Neural progenitor cell (in vitro differentiated cells): ENCODE data around the gene TIAM1. TPM values are rescaled to one million over a fixed set of nuclear protein-coding genes. Genes with fewer than 3 reads are reported as not detected.

ENCODE experiments used
- DNase-seq: peaks from one replicate; pipeline ENCODE4 v3.0.0-alpha.2; 2016; ENCODE audit warnings: low spot score
- H2AFZ ChIP-seq: fragments of 200-600 bp; sonication (generic); replicated peaks from 2 replicates; pipeline ENCODE4 v1.6.1; 2016; ENCODE audit warnings: antibody characterized with exemption
- H3F3A ChIP-seq: fragments of 200-600 bp; sonication (generic); 2 replicates; pipeline ENCODE4 v1.6.1; 2016; ENCODE audit warnings: antibody characterized with exemption, low read depth
- H3K27ac ChIP-seq: fragments of 200-600 bp; sonication (generic); 2 replicates; pipeline ENCODE4 v1.5.1; 2016; ENCODE audit warnings: mild to moderate bottlenecking
- H3K27me3 ChIP-seq: fragments of 200-600 bp; sonication (generic); 2 replicates; pipeline ENCODE4 v1.6.1; 2016; ENCODE audit warnings: mild to moderate bottlenecking, moderate library complexity
- H3K36me3 ChIP-seq: fragments of 200-600 bp; sonication (generic); 2 replicates; pipeline ENCODE4 v1.5.1; 2016
- H3K4me1 ChIP-seq: fragments of 200-600 bp; sonication (generic); 2 replicates; pipeline ENCODE4 v1.6.1; 2016; ENCODE audit warnings: mixed run types
- H3K4me2 ChIP-seq: fragments of 200-600 bp; sonication (generic); 2 replicates; pipeline ENCODE4 v1.6.1; 2016
- H3K4me3 ChIP-seq: fragments of 200-600 bp; sonication (generic); 2 replicates; pipeline ENCODE4 v1.5.1; 2016
- H3K79me2 ChIP-seq: fragments of 200-600 bp; sonication (generic); 2 replicates; pipeline ENCODE4 v1.6.1; 2016; ENCODE audit warnings: low read depth
- H3K9ac ChIP-seq: fragments of 200-600 bp; sonication (generic); 2 replicates; pipeline ENCODE4 v1.6.1; 2016
- H3K9me3 ChIP-seq: fragments of 200-600 bp; sonication (generic); 2 replicates; pipeline ENCODE4 v1.5.1; 2016; ENCODE audit warnings: low read depth
- H4K20me1 ChIP-seq: fragments of 200-600 bp; sonication (generic); 2 replicates; pipeline ENCODE4 v1.6.1; 2016; ENCODE audit warnings: low read depth
- H3K27ac Mint-ChIP-seq: 3 replicates; pipeline ENCODE4 v1.8.0; 2021; ENCODE audit warnings: mixed read lengths
- H3K27me3 Mint-ChIP-seq: 2 replicates; pipeline ENCODE4 v1.8.0; 2022; ENCODE audit warnings: low read depth, mild to moderate bottlenecking, inconsistent platforms, moderate library complexity, mixed read lengths; ENCODE audit not compliant: insufficient read depth
- H3K36me3 Mint-ChIP-seq: 3 replicates; pipeline ENCODE4 v1.8.0; 2021; ENCODE audit warnings: mixed read lengths
- H3K4me1 Mint-ChIP-seq: 3 replicates; pipeline ENCODE4 v1.8.0; 2021; ENCODE audit warnings: mixed read lengths
- H3K4me3 Mint-ChIP-seq: 3 replicates; pipeline ENCODE4 v1.8.0; 2021; ENCODE audit warnings: mild to moderate bottlenecking, moderate library complexity, mixed read lengths
- H3K9me3 Mint-ChIP-seq: 3 replicates; pipeline ENCODE4 v1.8.0; 2020; ENCODE audit warnings: mixed read lengths
- CTCF ChIP-seq: fragments of 200-600 bp; sonication (generic); IDR thresholded peaks from 2 replicates; pipeline ENCODE4 v1.5.1; 2017; ENCODE audit warnings: antibody characterized with exemption, mild to moderate bottlenecking
- EZH2 ChIP-seq: fragments of 200-600 bp; sonication (generic); IDR thresholded peaks from 2 replicates; pipeline ENCODE4 v1.6.1; 2017; ENCODE audit warnings: antibody characterized with exemption, mild to moderate bottlenecking, moderate library complexity
- EZH2phosphoT487 ChIP-seq: fragments of 200-600 bp; sonication (generic); IDR thresholded peaks from 2 replicates; pipeline ENCODE4 v1.6.1; 2017; ENCODE audit warnings: antibody characterized with exemption
- total RNA-seq: library from RNA; depleted of rRNA; stranded (reverse); fragments of >200 nt; gene quantifications from 2 replicates; pipeline ENCODE4 v1.2.3, GENCODE V29; 2015; ENCODE audit warnings: low replicate concordance

The TIAM1 gene
- total RNA-seq, 1 donor from 2014 or later, result 27.2 TPM

- Mint-ChIP-seq H3K36me3 (peaks cover 25% of the 10 kb centered on the region), H3K27me3 (no peaks in the 10 kb centered on the region), H3K4me1 (peaks cover 11% of the 10 kb centered on the region), H3K9me3 (peaks cover 7% of the 10 kb centered on the region), H3K4me3 (no peak overlapping the region), H3K27ac (no peak overlapping the region)
- Histone ChIP-seq H3F3A (no peaks in the 10 kb centered on the region), H4K20me1 (no peaks in the 10 kb centered on the region), H3K4me3 (no peak overlapping the region), H3K4me1 (peaks cover 4% of the 10 kb centered on the region), H2AFZ (no peak overlapping the region), H3K27me3 (no peaks in the 10 kb centered on the region), H3K9ac (no peak overlapping the region), H3K4me2 (no peak overlapping the region), H3K9me3 (no peaks in the 10 kb centered on the region), H3K36me3 (no peaks in the 10 kb centered on the region), H3K79me2 (no peaks in the 10 kb centered on the region), H3K27ac (no peak overlapping the region)
- no peak for DNase-seq
- no peak for TF ChIP-seq EZH2
- no peak for TF ChIP-seq CTCF
- no peak for TF ChIP-seq EZH2phosphoT487
Measured at GRCh38 chr21:31298618-31299269, 45.3 kb downstream of the TIAM1 start.

GRCh38 chr21:31297806-31298205 is 46.3 kb downstream of the TIAM1 start:
- no peak overlapping the region for H3K4me3 Mint-ChIP-seq
- Histone ChIP-seq H2AFZ (no peak overlapping the region), H3K9ac (no peak overlapping the region), H3F3A (no peaks in the 10 kb centered on the region), H3K9me3 (no peaks in the 10 kb centered on the region), H4K20me1 (no peaks in the 10 kb centered on the region), H3K36me3 (no peaks in the 10 kb centered on the region), H3K4me1 (peaks cover 4% of the 10 kb centered on the region), H3K4me3 (no peak overlapping the region), H3K27ac (no peak overlapping the region), H3K4me2 (no peak overlapping the region), H3K27me3 (no peaks in the 10 kb centered on the region), H3K79me2 (no peaks in the 10 kb centered on the region)
- peaks cover 7% of the 10 kb centered on the region for H3K9me3 Mint-ChIP-seq
- no peaks in the 10 kb centered on the region for H3K27me3 Mint-ChIP-seq
- H3K4me1 Mint-ChIP-seq, result peaks cover 15% of the 10 kb centered on the region
- no peak overlapping the region for H3K27ac Mint-ChIP-seq
- no peak for DNase-seq
- TF ChIP-seq EZH2, result no peak
- TF ChIP-seq CTCF, result no peak
- no peak for TF ChIP-seq EZH2phosphoT487
- peaks cover 32% of the 10 kb centered on the region for H3K36me3 Mint-ChIP-seq

- no peaks in the 10 kb centered on the region for H3K27me3 Mint-ChIP-seq
- TF ChIP-seq EZH2phosphoT487 (no peak), CTCF (no peak), EZH2 (no peak)
- H3K4me1 ChIP-seq, result peaks cover 4% of the 10 kb centered on the region
- H2AFZ ChIP-seq, result no peak overlapping the region
- no peaks in the 10 kb centered on the region for H4K20me1 ChIP-seq
- H3K27ac ChIP-seq, result no peak overlapping the region
- H3F3A ChIP-seq, result no peaks in the 10 kb centered on the region
- H3K36me3 Mint-ChIP-seq, result peaks cover 40% of the 10 kb centered on the region
- H3K27ac Mint-ChIP-seq, result no peak overlapping the region
- H3K9me3 ChIP-seq, result no peaks in the 10 kb centered on the region
- no peak overlapping the region for H3K4me3 ChIP-seq
- peaks cover 15% of the 10 kb centered on the region for H3K4me1 Mint-ChIP-seq
- peaks cover 9% of the 10 kb centered on the region for H3K9me3 Mint-ChIP-seq
- no peaks in the 10 kb centered on the region for H3K79me2 ChIP-seq
- no peak overlapping the region for H3K4me2 ChIP-seq
- H3K27me3 ChIP-seq, result no peaks in the 10 kb centered on the region
- no peak for DNase-seq
- no peaks in the 10 kb centered on the region for H3K36me3 ChIP-seq
- H3K9ac ChIP-seq, result no peak overlapping the region
- no peak overlapping the region for H3K4me3 Mint-ChIP-seq
Measured at GRCh38 chr21:31295676-31296075, 48.4 kb downstream of the TIAM1 start.
